Astrocyte (in vitro differentiated cells and primary cell): Measurements from ENCODE around the gene PDLIM5. TPM values are rescaled to one million over a fixed set of nuclear protein-coding genes. Genes with fewer than 3 reads are reported as not detected.

ENCODE experiments used
- DNase-seq: peaks from one replicate; pipeline ENCODE4 v3.0.0-alpha.2; 2010; ENCODE audit warnings: low read depth
- FAIRE-seq: peaks from 2 replicates; lab custom pipeline; 2011; peaks lifted over from hg19 to GRCh38; lab: Jason Lieb, UNC
- H2AFZ ChIP-seq: 2 replicates; pipeline ENCODE4 v1.6.0; 2012; ENCODE audit warnings: low read depth, low read length, inconsistent platforms
- H3K27ac ChIP-seq: 2 replicates; pipeline ENCODE4 v1.5.1; 2011; ENCODE audit warnings: low read depth, low read length, inconsistent platforms
- H3K27me3 ChIP-seq: 2 replicates; pipeline ENCODE4 v1.6.0; 2011; ENCODE audit warnings: low read length, inconsistent platforms; ENCODE audit not compliant: insufficient read depth
- H3K36me3 ChIP-seq: 2 replicates; pipeline ENCODE4 v1.5.1; 2011; ENCODE audit warnings: low read length, inconsistent platforms; ENCODE audit not compliant: insufficient read depth
- H3K4me1 ChIP-seq: 2 replicates; pipeline ENCODE4 v1.5.1; 2011; ENCODE audit warnings: low read length, inconsistent platforms; ENCODE audit not compliant: insufficient read depth
- H3K4me2 ChIP-seq: 2 replicates; pipeline ENCODE4 v1.6.0; 2012; ENCODE audit warnings: low read length, inconsistent platforms
- H3K4me3 ChIP-seq: 2 replicates; pipeline ENCODE4 v1.5.1; 2011; ENCODE audit warnings: low read depth, mild to moderate bottlenecking, low read length, inconsistent platforms; ENCODE audit not compliant: insufficient read depth
- H3K79me2 ChIP-seq: 2 replicates; pipeline ENCODE4 v1.6.0; 2012; ENCODE audit warnings: mild to moderate bottlenecking, low read length, inconsistent platforms; ENCODE audit not compliant: insufficient read depth
- H3K9ac ChIP-seq: 2 replicates; pipeline ENCODE4 v1.6.0; 2012; ENCODE audit warnings: mild to moderate bottlenecking, low read length, inconsistent platforms
- H3K9me3 ChIP-seq: 2 replicates; pipeline ENCODE4 v1.5.1; 2012; ENCODE audit warnings: low read depth, mild to moderate bottlenecking, low read length, inconsistent platforms; ENCODE audit not compliant: insufficient read depth
- H4K20me1 ChIP-seq: 2 replicates; pipeline ENCODE4 v1.6.0; 2012; ENCODE audit warnings: low read length, inconsistent platforms; ENCODE audit not compliant: insufficient read depth
- H3K27ac Mint-ChIP-seq: one replicate; pipeline ENCODE4 v1.8.0; 2021; ENCODE audit warnings: mild to moderate bottlenecking, mixed read lengths; ENCODE audit not compliant: unreplicated experiment
- H3K27me3 Mint-ChIP-seq: one replicate; pipeline ENCODE4 v1.8.0; 2021; ENCODE audit warnings: low read depth, mixed read lengths; ENCODE audit not compliant: unreplicated experiment
- H3K36me3 Mint-ChIP-seq: one replicate; pipeline ENCODE4 v1.8.0; 2021; ENCODE audit warnings: low read depth, mixed read lengths; ENCODE audit not compliant: unreplicated experiment
- H3K4me1 Mint-ChIP-seq: one replicate; pipeline ENCODE4 v1.8.0; 2021; ENCODE audit warnings: low read depth, mixed read lengths; ENCODE audit not compliant: unreplicated experiment
- H3K4me3 Mint-ChIP-seq: one replicate; pipeline ENCODE4 v1.8.0; 2021; ENCODE audit warnings: mild to moderate bottlenecking, moderate library complexity, mixed read lengths; ENCODE audit not compliant: unreplicated experiment
- H3K9me3 Mint-ChIP-seq: one replicate; pipeline ENCODE4 v1.8.0; 2021; ENCODE audit warnings: mild to moderate bottlenecking, mixed read lengths; ENCODE audit not compliant: unreplicated experiment
- EZH2 ChIP-seq: IDR thresholded peaks from 2 replicates; pipeline ENCODE4 v1.6.1; 2012; ENCODE audit warnings: mild to moderate bottlenecking, low read length, inconsistent platforms; ENCODE audit not compliant: insufficient read depth
- total RNA-seq: library from RNA; stranded (reverse); gene quantifications from 2 replicates; pipeline ENCODE4 v1.2.1, GENCODE V29; 2021
- TF ChIP-seq, protein P1 (sequence below): IDR thresholded peaks from 2 replicates; pipeline ENCODE4 v1.5.1; 2011; ENCODE audit warnings: low read depth, mild to moderate bottlenecking, inconsistent platforms, low read length, moderate library complexity; ENCODE audit not compliant: insufficient read depth

Gene PDLIM5
- total RNA-seq, 1 donor from 2014 or later = 181 TPM

DNA sequence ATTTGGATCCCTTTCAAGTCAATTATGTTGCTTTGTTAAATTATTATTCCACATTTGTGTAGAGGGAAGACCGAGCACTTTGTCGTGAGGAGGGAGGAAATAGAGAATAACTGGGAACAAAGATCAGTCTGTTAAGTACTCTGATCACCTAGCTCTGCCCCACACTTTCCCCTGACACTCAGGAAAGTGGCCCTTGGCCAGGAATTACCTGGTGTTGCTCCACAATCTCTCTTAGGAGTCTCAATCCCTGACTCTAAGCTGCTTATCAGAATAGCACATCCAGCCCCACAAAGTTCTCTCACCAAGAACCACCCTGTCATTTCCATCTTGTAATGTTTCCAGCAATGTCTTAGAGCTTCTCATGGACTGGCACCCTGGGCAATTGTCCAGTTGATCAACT lies 222.2 kb downstream of the PDLIM5 start:
- H3K4me2 ChIP-seq = no peak overlapping the region
- H3K79me2 ChIP-seq = no peaks in the 10 kb centered on the region
- peaks cover 18% of the 10 kb centered on the region for H3K4me1 Mint-ChIP-seq
- no peak for TF ChIP-seq EZH2
- TF ChIP-seq, protein P1, sequence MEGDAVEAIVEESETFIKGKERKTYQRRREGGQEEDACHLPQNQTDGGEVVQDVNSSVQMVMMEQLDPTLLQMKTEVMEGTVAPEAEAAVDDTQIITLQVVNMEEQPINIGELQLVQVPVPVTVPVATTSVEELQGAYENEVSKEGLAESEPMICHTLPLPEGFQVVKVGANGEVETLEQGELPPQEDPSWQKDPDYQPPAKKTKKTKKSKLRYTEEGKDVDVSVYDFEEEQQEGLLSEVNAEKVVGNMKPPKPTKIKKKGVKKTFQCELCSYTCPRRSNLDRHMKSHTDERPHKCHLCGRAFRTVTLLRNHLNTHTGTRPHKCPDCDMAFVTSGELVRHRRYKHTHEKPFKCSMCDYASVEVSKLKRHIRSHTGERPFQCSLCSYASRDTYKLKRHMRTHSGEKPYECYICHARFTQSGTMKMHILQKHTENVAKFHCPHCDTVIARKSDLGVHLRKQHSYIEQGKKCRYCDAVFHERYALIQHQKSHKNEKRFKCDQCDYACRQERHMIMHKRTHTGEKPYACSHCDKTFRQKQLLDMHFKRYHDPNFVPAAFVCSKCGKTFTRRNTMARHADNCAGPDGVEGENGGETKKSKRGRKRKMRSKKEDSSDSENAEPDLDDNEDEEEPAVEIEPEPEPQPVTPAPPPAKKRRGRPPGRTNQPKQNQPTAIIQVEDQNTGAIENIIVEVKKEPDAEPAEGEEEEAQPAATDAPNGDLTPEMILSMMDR = no peak
- no peak for DNase-seq
- no peak overlapping the region for H3K4me3 Mint-ChIP-seq
- H3K4me1 ChIP-seq = no peaks in the 10 kb centered on the region
- no peak overlapping the region for H3K4me3 ChIP-seq
- no peaks in the 10 kb centered on the region for H3K9me3 Mint-ChIP-seq
- no peak overlapping the region for H3K27ac Mint-ChIP-seq
- FAIRE-seq = no peak
- no peaks in the 10 kb centered on the region for H3K9me3 ChIP-seq
- H2AFZ ChIP-seq = no peak overlapping the region
- peaks cover 4% of the 10 kb centered on the region for H3K36me3 Mint-ChIP-seq
- H3K27ac ChIP-seq = no peak overlapping the region
- H3K36me3 ChIP-seq = peaks cover 6% of the 10 kb centered on the region
- peaks cover 3% of the 10 kb centered on the region for H4K20me1 ChIP-seq
- no peaks in the 10 kb centered on the region for H3K27me3 Mint-ChIP-seq
- H3K9ac ChIP-seq = no peak overlapping the region
- no peaks in the 10 kb centered on the region for H3K27me3 ChIP-seq

- FAIRE-seq = no peak
- no peaks in the 10 kb centered on the region for H3K36me3 Mint-ChIP-seq
- H3K4me3 Mint-ChIP-seq = no peak overlapping the region
Observed at GRCh38 chr4:94676970-94677369, 225.2 kb downstream of the PDLIM5 start.

DNA sequence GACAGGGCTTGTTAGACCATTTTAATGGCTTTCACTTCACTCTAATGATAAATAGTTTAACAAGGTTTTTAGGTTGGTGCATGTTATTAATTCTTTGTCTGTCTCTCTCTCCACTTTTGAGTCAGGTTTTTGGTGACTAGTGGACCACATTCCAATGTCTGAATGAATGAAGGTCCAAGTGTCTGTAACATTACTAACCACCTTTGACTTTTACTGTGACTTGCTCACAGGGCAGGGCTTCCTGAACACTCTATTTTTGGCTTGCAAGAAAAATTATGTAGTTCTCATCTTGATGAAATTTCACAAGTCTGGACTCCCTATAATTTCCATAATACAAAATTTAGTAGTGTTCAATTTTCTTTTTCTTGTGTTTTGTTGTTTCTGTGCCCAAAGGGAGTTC lies 227.2 kb downstream of the PDLIM5 start:
- Histone ChIP-seq H3K4me3 (no peak overlapping the region), H3K4me2 (peak overlapping the region; percentile 2), H3K27ac (no peak overlapping the region), H4K20me1 (peaks cover 3% of the 10 kb centered on the region), H2AFZ (no peak overlapping the region), H3K79me2 (no peaks in the 10 kb centered on the region), H3K36me3 (no peaks in the 10 kb centered on the region), H3K27me3 (no peaks in the 10 kb centered on the region), H3K9ac (no peak overlapping the region), H3K4me1 (no peaks in the 10 kb centered on the region), H3K9me3 (no peaks in the 10 kb centered on the region)
- Mint-ChIP-seq H3K4me1 (peaks cover 18% of the 10 kb centered on the region), H3K36me3 (no peaks in the 10 kb centered on the region), H3K27ac (peak overlapping the region; percentile 37), H3K4me3 (no peak overlapping the region), H3K9me3 (no peaks in the 10 kb centered on the region), H3K27me3 (no peaks in the 10 kb centered on the region)
- TF ChIP-seq EZH2 = no peak
- TF ChIP-seq, protein P1 = no peak
- peak; percentile 74 for FAIRE-seq
- DNase-seq = peak; percentile 43

More at GRCh38 chr4:94676970-94677369, 225.2 kb downstream of the PDLIM5 start:
- Histone ChIP-seq H3K9me3 (no peaks in the 10 kb centered on the region), H3K4me3 (no peak overlapping the region), H3K36me3 (no peaks in the 10 kb centered on the region), H2AFZ (no peak overlapping the region), H3K4me2 (no peak overlapping the region), H3K27ac (no peak overlapping the region), H3K4me1 (no peaks in the 10 kb centered on the region), H4K20me1 (peaks cover 3% of the 10 kb centered on the region), H3K27me3 (no peaks in the 10 kb centered on the region), H3K9ac (no peak overlapping the region), H3K79me2 (no peaks in the 10 kb centered on the region)
- Mint-ChIP-seq H3K27ac (peak overlapping the region; percentile 54), H3K9me3 (no peaks in the 10 kb centered on the region), H3K4me1 (peaks cover 18% of the 10 kb centered on the region), H3K27me3 (no peaks in the 10 kb centered on the region)
- peak; percentile 25 for DNase-seq
- TF ChIP-seq, protein P1 = no peak
- no peak for TF ChIP-seq EZH2
